ENCODE data around the gene TCF7.
A peak's percentile ranks its signal among the peaks of the same experiment; 100 is the strongest.

TCF7 gene

DNA sequence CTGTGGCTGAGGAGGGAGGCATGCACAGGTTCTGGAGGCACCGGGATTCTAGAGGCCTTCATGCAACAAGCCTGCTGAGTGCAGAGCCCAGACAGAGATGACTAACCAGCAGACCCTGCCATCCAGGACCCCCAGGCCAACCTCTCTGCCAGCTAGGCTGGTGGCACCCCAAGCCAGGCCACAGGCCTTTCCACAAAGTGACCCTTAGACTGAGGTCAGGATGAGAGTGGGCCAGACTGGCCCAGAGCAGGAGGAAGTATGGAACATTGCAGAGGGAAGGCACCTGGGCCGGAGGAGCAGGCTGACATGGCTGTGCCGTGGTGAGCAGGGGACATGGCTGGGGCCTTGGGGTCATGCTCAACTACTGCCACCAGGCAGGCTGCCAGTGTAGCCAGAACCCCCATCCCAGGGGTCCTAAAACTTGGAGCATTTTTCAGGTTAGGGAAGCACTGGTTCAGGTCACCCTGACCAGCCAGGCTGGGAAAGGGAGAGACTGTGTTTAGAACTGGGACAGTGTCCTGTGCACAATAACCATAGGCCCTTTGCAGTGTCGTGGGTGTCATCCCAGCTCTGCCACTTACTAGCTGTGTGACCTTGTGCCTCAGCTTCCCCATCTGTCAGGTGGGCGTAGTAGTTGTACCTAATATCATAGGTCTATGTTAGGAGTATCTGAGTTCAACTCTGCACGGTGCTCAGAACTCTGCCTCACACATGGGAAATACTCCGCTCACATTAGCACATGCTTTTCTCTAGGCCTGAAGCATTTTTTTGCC, 17.3 kb downstream of the TCF7 start:
- DNase-seq, result no peak

DNA sequence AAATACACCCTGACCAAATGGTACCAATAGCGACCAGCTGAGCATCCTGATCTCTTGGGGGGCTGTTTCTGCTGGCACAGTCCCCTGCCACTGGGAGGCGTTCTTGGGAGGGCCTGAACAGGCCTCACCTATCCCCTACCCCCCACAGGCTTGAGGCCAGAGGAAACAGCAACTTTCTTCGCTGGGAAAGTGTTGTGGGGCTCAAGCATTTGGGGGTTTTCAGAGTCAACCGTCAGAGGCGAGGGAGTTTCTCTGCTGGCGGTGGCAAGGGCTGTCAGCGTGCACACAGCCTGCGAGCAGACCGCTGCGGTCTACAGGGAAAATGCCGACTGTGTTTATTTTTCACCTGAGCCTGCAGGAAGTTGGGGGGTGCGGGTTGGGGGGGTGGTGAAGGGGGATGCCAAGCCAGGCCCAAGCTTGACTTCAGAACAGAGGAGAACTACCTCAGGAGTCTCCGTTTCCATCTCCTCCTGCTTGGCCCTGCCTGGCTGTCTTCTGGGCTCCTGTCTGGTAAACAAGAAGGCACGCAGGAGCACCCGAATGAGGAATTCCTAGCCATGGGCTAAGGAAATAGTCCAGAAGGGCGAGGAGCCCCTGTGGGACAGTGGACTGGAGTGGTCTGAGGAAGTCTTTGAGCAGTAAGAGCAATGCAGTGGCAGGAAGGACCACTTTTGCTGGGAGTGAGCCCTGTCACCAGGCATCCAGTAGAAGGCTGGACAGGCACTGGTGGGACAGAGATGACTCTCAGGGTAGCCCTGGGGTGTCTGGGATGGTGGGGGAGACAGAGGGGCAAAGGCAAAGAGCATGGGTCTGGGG, 18.1 kb downstream of the TCF7 start:
- DNase-seq, result no peak

DNA sequence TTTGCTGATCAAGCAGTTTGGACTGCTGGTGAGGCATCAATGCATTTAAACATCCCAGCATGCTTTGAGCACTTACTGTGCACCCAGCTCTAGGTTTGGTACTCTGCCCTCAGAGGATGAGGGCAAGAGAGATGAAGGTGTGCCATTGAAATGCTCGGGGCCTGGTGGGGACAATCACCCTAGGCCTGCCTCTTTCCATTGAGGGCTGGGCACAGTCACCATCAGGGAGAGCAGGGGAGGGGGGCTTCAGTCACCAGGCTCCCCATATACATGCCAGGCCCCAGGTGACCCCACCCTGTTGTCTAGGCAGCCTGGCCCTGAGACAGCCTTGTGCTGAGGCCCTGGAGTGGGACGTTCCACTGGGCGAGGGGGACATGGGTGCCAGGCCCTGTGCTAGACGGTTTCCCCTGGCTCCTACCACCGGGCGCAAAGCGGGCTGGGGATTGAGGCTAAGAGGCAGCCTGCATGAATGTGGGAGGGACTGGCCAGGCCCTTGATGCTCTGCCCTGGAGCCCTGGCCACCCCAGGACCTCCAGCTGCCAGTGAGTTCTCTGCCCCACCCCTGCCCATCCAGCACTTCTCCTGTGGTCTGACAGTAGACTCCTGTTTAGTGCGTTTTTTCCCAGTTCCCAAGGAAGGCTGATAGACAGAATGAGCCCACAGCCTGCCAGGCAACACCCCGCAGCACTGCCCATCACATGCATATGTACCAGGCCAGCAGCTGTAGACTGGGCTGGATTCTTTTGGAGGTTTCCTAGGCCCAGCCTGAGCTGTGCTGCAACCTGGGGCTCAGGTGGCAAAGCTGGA, 18.9 kb downstream of the TCF7 start:
- no peak for DNase-seq

DNA sequence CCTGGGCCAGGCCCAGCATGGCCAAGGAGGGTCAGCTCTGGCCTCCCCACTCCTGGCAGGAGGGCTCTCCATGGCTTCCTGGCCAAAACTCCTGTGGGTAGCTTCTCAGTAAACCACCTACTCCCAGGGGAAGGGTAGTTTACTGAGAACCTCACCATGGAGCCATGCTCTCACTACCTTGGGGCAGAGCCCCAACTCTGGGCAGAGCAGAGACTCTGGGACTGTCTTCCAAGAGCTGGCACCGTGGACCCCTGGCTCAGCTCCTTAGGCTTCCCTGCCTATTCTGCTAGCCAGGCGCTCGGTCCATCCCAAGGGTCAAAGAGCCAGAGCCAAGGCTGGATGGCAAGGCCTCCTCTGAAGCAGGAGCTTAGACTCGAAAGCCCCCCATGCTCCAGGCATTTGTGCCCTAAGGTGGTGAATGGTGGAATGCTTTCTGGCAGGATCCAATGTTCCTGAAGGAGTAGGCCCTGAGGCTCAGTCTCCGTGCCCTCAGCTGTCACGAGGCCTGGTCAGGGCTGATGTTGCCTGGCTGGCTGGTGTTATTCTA, 19.6 kb downstream of the TCF7 start:
- no peak for DNase-seq

DNA sequence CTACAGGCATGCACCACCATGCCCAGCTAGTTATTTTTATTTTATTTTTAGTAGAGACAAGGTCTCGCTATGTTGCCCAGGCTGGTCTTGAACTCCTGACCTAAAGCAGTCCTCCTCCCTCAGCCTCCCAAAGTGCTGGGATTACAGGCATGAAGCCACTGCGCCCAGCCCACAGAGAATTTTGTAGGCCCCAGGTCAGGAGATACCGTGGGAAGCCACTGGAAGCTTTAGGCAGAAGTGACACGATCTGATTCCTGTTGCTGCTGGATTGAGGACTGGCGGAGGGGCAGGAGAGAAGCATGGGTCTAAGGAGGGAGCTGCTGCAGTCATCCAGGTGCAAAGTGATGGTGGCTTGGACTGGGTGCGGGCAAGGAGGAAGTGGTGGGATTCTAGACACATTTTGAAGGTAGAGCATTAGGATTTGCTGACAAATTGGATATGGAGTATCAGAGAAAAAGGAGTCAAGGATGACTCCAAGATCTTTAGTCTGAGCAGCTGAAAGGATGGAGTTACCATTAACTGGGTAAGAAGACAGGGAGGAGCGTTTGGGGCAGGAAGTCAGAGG, 20.7 kb downstream of the TCF7 start:
- no peak for DNase-seq

DNA sequence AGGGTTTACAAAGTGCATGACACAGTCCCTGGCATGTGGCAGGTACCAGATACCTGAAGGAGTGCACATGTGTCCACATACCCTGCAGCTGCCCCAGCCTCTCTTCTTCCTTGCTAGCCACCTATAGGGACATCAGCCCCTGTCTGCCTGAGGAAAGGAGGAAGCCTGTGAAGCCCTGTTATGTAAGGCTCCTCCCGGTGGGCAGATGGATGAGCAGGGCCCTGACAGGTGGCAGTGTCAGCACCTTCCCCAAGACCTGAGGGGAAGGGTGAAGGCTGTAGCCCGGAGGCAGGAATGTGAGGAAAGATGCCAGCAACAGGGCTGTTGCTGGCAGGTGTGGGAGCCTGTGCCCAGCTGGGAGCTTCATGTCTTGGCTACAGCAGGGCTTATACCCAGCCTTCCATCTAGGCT, 21.7 kb downstream of the TCF7 start:
- no peak for DNase-seq

DNA sequence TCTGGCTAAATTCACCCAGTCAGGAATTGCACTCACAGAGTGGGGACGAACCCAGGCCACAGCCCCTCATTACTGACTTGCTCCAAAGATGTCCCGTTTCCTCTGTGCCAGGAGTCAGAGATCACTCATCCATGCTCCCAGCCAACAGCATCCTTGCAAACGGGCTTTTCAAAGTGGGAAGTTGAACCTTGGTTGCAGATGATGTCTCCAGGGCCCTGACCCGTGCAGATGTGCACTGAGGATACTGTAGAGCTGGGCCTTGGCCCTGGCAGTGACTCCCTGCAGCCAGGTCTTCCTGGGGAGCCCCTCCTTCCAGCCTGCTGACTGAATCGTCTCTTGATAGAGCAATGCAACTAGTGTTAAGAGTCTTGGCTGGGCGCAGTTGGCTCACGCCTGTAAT, 22.3 kb downstream of the TCF7 start:
- no peak for DNase-seq

DNA sequence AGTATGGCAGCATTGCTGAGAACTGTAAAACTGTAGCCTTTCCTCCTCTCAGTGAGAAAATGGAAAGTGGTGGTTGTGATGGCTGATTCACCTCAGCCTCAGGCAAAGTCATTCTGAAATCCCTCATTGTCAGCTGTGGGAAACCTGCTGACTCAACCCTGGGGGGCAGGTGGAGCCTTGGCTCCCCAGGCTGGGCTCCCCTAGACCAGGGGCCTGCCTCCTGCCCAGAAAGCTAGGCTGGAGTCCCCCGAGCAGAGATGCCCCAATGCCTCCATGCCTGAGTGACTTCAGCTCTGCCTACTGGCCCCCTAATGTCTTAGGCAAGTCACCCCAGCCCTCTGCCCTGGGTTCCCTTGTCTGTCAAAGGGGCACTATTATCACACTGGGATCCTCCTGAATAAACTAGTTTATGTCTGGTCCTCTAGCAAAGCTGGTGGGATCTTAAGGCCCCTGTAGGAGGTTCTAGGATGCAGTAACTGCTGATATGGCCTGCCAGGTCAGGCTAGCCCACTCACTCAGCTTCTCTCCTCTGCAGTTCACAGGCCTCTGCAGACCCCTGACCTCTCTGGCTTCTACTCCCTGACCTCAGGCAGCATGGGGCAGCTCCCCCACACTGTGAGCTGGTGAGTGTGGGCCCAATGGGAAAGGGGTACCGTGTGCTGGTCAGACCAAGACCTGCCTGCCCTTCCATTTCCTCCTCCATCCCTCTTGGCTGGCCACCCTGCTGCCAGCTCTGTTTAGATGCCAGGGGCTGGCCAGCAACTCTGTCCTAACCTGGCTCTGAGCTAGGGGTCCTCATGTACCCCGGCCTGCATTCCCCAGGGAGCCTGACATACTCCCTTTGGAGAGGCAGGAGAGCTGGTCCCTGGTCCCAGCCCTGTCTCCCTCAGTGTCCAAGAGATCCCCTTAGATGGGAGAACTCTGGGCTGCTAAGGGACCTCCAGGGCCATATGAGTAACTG, 24.2 kb downstream of the TCF7 start:
- no peak for DNase-seq

DNA sequence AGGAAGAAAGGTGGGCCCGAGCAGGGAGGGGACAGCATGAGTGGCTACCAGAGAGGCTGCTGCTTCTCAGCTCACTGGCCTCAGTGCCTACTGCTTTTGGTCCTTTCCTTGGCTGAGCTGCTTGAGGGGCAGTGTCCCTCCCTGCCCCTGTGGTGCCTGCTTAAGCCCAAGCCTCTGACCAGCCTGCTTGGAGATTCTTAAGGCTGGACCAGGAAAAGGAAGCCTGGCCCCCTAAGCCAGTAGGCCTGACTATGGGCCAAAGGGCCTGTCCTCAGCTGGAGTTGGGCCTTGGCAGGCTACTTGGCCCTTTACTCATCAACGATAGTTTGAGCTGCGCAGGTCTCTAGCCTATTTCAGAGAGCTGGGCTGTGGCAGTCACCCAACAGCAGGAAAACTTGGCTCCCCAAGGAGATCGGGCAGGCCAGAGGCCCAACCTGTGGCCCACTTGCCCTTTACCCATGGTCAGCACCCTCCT, 24.9 kb downstream of the TCF7 start:
- DNase-seq, result no peak

DNA sequence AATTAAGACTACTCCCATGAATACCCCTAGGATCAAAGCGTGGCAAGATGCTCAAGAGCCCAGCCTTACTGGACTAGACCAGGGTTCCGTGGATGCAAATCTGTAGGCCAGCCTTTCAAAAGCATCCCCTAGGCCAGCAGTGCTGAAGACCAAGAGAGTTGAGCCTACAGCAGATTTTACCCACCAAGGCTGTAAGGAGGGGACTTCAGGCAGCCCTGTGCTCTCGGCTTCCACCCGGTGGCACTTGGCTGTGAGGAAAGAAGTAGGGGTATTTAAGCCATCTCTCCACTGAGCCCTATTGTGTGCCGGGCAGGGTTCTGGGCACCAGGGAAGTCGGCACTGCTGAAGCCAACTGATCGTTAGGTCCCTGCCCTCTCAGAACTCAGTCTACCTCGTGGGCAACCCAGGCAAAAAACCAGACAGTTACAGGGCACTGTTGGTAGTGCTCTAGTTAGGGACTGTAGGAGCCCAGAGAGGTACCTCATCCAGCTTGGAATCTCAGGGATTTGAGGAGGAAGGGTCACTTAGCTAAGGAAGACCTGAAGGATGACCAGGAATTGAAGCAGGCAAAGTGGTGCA, 25.5 kb downstream of the TCF7 start:
- DNase-seq, result no peak

DNA sequence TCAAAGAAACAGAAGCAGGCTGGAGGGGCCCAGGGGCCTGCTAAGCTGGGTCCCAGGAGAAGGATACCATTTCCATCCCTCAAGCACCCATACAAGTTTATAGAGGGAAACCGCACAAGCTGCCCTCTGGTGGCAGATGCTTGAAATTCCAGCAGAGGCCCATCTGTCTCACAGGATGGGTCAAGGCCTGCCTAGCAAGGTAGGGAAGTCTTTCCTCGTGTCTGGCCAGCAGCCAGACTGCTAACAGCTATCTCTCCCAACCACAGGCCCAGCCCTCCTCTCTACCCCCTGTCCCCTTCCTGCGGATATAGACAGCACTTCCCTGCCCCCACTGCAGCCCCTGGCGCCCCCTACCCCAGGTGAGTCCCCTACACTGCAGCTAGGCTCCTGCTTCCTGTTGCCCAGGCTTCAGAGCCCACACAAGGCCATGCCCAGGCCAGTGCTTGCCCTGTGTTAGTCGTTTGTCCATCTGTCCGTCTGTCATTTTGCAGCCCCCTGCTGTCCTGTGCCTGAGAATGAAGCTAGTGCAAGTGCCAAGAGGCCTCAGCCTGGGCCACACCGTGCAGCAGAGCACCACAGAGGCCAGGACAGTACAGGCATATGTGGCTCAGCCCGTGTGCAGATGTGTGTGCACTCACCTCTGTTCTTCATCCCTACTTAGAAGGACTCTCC, 26.2 kb downstream of the TCF7 start:
- DNase-seq, result peak; percentile 25

DNA sequence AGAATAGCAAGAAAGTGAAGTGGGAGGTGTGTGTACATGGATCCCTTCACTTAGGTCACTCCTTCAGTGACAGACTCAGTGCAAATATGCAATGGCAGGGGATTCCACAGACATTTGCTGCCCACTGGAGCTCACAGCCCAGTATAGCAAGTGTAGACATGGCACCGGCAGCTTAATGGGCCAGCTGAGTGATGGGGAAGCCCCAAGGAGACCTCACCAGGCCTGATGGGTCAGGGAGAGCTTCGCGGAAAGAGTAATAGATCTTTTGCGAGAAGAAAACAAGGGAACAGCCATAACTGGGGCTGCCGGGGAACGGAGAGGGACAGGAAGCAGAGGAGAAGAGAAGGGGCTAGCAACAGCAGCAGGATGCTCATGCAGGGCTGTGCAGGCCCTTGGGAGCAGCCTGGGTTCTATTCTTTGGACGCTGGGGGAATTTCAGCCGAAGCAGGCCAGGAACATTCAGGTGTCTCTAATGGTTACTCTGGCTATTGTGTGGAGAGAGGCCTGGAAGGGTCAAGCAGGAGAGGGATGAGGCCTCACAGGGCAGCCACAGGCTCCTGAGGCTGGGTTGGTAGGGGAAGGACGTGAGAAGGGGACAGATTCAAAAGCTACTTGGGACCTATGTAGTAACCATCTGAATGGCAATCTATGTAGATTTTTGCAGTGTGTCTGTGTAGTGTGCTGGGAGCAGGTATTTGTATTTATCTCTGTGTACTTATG, 27.0 kb downstream of the TCF7 start:
- no peak for DNase-seq

DNA sequence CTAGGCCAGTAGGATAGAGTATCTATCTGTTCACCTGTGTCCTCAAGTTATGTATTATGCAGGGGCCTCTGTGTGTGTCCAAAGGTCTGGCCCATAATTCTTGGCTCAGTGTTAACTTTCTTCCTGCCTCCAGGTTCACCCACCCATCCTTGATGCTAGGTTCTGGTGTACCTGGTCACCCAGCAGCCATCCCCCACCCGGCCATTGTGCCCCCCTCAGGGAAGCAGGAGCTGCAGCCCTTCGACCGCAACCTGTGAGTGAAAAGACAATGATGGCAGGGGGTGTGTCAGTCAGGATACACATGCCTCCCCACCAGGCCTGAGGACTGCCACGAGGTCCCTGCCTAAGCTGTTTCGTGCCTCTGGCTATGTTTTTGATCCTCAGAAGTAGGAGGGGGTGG, 27.6 kb downstream of the TCF7 start:
- DNase-seq, result no peak

DNA sequence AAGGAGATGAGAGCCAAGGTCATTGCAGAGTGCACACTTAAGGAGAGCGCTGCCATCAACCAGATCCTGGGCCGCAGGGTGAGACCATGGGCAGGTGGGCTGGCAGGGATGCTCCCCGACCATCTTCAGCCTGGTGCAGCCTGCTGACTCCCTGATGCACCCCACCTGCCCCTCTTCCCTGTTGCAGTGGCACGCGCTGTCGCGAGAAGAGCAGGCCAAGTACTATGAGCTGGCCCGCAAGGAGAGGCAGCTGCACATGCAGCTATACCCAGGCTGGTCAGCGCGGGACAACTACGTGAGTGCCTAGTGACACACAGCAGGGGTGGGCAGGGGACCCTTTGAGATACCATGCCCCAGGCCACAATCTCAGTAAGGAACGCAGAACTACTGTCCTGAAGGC, 28.3 kb downstream of the TCF7 start:
- DNase-seq, result no peak

DNA sequence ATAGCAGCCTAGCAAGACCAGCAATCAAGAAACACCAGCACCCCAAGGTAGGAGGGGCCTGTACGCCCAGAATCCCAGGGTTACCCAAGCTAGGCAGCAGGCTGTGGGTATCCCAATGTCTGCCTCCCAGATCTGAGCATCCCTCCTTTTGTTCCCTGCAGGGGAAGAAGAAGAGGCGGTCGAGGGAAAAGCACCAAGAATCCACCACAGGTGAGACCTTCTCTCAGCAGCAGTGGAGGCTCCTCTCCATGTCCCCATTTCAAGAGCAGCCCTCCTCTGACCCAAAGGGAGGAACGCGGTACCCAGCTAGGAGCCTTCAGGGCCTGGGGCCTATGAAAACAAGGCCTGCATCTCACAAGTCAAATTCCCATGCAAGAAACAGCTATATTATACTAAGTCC, 28.9 kb downstream of the TCF7 start:
- DNase-seq, result no peak

DNA sequence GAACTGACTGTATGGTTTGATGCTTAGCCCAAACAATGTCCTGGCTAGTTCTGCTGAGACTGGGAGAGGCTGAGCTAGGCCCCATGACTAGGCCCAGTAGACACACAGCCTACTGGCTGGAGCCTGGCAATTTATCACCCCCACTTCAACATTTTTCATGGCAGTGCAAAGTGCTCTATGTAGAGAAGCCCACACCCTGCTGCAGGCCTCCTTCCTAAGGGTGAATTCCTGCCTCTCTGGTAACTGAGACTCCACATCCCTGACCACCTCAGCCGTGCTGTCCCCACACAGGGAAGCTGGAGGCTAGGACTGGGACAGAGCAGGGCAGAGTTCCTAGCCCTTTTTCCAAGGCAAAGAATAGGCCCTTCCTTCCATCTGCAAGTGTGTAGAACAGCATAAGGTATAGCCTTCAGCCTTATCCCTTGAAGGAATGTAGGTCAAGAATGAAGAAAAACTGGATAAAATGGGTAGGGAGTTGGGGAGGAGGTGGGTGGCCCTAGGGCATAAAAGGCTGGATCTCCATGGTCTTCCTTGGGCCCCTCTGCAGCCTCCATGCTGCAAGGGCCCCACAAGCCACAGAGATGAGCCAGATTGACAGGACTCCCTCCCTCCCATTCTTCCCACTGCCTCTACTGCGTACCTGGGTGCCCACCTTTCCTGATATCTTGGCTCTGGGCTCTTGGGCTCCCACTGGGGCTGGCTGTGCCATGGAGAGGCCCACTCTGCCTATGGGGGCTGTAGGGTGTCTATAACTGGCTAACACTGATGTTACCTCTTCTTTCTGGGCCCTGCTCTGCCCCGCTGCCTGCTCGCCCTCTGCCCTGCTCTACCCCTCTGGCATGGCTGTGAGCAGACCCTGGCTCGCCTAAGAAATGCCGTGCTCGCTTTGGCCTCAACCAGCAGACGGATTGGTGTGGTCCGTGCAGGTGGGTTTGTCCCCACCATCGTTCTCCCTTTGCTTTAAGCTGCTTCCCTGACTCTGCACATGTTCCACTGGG, 29.8 kb downstream of the TCF7 start:
- no peak for DNase-seq

DNA sequence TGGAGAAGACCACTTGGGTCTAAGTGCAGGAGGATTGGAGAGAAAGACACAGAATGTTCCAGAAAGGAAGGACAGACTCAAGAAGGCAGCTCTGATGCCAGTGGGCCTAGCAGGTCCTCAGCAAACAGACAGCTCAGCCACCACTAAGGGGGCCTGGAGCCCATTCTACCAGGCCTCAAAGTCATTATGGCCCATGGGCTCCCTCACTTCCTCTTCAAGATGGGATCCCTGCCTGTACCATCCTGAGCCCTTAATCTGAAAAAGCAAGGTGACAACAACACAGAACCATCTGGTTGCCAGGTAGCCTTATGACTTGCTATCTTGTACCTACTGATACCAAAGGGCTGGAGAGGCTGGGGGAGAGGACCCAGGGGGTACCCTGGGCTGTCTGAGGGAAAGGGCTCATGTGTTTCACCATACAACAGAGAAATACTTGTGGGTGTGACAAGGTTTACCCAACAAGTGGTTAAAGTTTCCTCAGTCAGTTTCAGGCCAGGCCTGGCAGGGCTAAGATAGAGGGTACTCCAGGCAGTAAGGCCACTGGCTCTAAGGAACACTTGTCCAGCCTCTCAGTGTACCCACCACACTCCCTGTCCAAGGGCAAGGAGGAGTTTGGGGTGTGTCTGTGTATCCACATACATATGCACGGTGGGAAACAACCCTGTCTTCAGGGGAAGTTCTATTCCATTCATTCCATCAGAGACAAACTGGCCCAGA, 30.7 kb downstream of the TCF7 start:
- no peak for DNase-seq

All from NCI-H2029 treated with DMSO at 0.1 percent for 48 hours (cell line).